Gastrocnemius medialis (tissue), 4 donors: ENCODE data around the gene GHSR.

Experiments
- CTCF ChIP-seq, 5 experiments: fragments of 450-650 bp in 3 of 5; fragments of 200-600 bp in 2 of 5; sonication (generic) in 2 of 5; IDR thresholded peaks in 4 of 5; conservative IDR thresholded peaks in 1 of 5; 1 replicate in 4 of 5; 2 replicates in 1 of 5; pipeline ENCODE4 v1.5.1; 2016 to 2019; ENCODE audit warnings: antibody characterized with exemption in 5 of 5, mild to moderate bottlenecking in 3 of 5, moderate library complexity in 3 of 5
- POLR2A ChIP-seq, 2 donors: fragments of 450-650 bp; IDR thresholded peaks; one replicate each; pipeline ENCODE4 v1.6.1; 2017; ENCODE audit warnings: antibody characterized with exemption in 2 of 2, mild to moderate bottlenecking in 2 of 2, moderate library complexity in 2 of 2

DNA sequence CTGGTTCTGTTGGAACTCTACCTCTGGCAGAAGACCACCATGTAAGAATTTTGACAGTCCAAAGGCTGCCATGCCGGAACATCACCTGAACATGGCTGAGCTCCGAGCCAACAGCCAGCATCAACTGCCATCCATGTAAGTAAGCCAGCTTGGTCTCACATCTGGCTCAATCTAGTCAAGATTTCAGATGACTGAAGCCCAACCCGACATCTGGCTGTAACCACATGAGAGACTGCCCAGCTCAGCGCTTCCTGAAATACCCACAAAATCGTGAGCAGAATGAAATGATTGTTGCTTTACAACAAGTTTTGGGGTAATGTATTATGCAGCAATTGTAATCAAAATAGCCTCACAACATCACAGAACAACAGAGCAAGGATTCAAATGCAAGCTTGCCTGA lies 32.9 kb downstream of the GHSR start:
- TF ChIP-seq CTCF (IDR thresholded peaks at IDR 0.05 in 4 of 5, conservative IDR thresholded peaks at IDR 0.05 in 1 of 5) = no peak
- no peak for TF ChIP-seq POLR2A (IDR thresholded peaks at IDR 0.05)
